ENCODE results near the gene COQ5. TPM values are rescaled to one million over a fixed set of nuclear protein-coding genes. Genes with fewer than 3 reads are reported as not detected.
"Not testable (repeated sequence)": the region's sequence is repeated elsewhere in the genome, so short reads cannot be mapped to it uniquely, and the experiment has no call there.

COQ5 gene
- total RNA-seq, 2 experiments from 2014 or later, result 28.6 to 30.6 TPM

GRCh38 chr12:120539303-120539702, 10.3 kb upstream of the COQ5 start:
- POLR2A ChIA-PET, result interaction anchor here (0.9 to 2.4 kb wide), 4 partner anchors 10 to 247 kb away, joined by 3 to 12 read pairs (median 6); partner anchors contain the start of genes COQ5, POP5, RNU4-1 and RNU4-2
- CTCF ChIA-PET, result interaction anchor here (1.2 to 2.6 kb wide), 4 partner anchors 43 to 89 kb away, joined by 3 to 11 read pairs (median 6); partner anchors contain the start of gene SRSF9
- Mint-ChIP-seq H3K9me3 (ENCODE audit: insufficient read depth) (no peaks in the 10 kb centered on the region), H3K27me3 (ENCODE audit: low read depth) (no peaks in the 10 kb centered on the region), H3K4me1 (ENCODE audit: low read depth) (peaks cover 53% of the 10 kb centered on the region), H3K36me3 (ENCODE audit: low read depth) (peaks cover 58% of the 10 kb centered on the region), H3K27ac (peak overlapping the region; percentile 80), H3K4me3 (peak overlapping the region; percentile 88)
- ATAC-seq (no peak), DNase-seq (no peak)

GRCh38 chr12:120538281-120539156, 9.6 kb upstream of the COQ5 start:
- ChIA-PET POLR2A (interaction anchor here (0.7 to 2.4 kb wide), 8 partner anchors 9 to 759 kb away, joined by 3 to 12 read pairs (median 5); partner anchors contain the start of genes COQ5, POP5, RNU4-1 and RNU4-2), CTCF (interaction anchor here (0.9 to 2.6 kb wide), 8 partner anchors 14 to 111 kb away, joined by 3 to 11 read pairs (median 4); partner anchors contain the start of genes POP5 and SRSF9)
- peak overlapping the region; percentile 80 for H3K27ac Mint-ChIP-seq
- peaks cover 58% of the 10 kb centered on the region for H3K36me3 Mint-ChIP-seq (ENCODE audit: low read depth)
- H3K4me1 Mint-ChIP-seq (ENCODE audit: low read depth), result peaks cover 55% of the 10 kb centered on the region
- peak overlapping the region; percentile 88 for H3K4me3 Mint-ChIP-seq
- no peak for DNase-seq
- no peaks in the 10 kb centered on the region for H3K27me3 Mint-ChIP-seq (ENCODE audit: low read depth)
- ATAC-seq, result no peak
- no peaks in the 10 kb centered on the region for H3K9me3 Mint-ChIP-seq (ENCODE audit: insufficient read depth)

DNA sequence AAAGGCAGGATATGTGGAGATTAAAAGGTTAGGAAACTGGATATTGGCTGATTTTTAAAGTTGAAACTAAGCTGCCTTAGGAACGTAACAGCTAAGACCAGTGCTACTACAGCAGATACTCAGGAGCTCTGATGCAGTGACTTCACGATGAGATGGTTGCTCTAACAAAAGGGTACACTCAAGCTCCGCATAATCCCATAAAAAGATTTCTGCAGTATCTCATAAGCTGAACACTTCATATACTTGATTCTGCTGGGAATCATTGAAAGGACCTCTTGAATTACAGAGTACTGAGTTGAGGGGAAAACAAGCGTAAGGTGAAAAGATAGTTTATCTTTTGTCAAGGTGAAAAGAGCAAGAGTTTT, 8.9 kb upstream of the COQ5 start:
- Mint-ChIP-seq H3K9me3 (ENCODE audit: insufficient read depth) (no peaks in the 10 kb centered on the region), H3K4me3 (peak overlapping the region; percentile 88), H3K36me3 (ENCODE audit: low read depth) (peaks cover 55% of the 10 kb centered on the region), H3K4me1 (ENCODE audit: low read depth) (peaks cover 58% of the 10 kb centered on the region), H3K27me3 (ENCODE audit: low read depth) (no peaks in the 10 kb centered on the region), H3K27ac (peak overlapping the region; percentile 80)
- POLR2A ChIA-PET, result interaction anchor here (0.7 to 2.4 kb wide), 6 partner anchors 9 to 760 kb away, joined by 3 to 12 read pairs (median 6); partner anchors contain the start of genes COQ5, RNU4-1 and RNU4-2
- CTCF ChIA-PET, result interaction anchor here (0.9 to 2.6 kb wide), 7 partner anchors 14 to 111 kb away, joined by 3 to 11 read pairs (median 4); partner anchors contain the start of genes POP5 and SRSF9
- DNase-seq (no peak), ATAC-seq (no peak)

- DNase-seq (peak; percentile 56), ATAC-seq (peak; percentile 39)
- Mint-ChIP-seq H3K4me1 (ENCODE audit: low read depth) (peaks cover 61% of the 10 kb centered on the region), H3K27ac (peak overlapping the region; percentile 52), H3K4me3 (peak overlapping the region; percentile 88), H3K36me3 (ENCODE audit: low read depth) (peaks cover 53% of the 10 kb centered on the region), H3K9me3 (ENCODE audit: insufficient read depth) (no peaks in the 10 kb centered on the region), H3K27me3 (ENCODE audit: low read depth) (no peaks in the 10 kb centered on the region)
- ChIA-PET CTCF (interaction anchor here (1.0 to 1.6 kb wide), 2 partner anchors 47 to 73 kb away, joined by 4 to 5 read pairs; no protein-coding TSS in a partner anchor), POLR2A (interaction anchor here (1.1 to 2.3 kb wide), 5 partner anchors 34 to 335 kb away, joined by 3 to 8 read pairs (median 4); partner anchors contain the start of genes RNU4-1 and RPLP0)
These were observed 7.3 kb upstream of the COQ5 start for GRCh38 chr12:120536064-120536791.

DNA sequence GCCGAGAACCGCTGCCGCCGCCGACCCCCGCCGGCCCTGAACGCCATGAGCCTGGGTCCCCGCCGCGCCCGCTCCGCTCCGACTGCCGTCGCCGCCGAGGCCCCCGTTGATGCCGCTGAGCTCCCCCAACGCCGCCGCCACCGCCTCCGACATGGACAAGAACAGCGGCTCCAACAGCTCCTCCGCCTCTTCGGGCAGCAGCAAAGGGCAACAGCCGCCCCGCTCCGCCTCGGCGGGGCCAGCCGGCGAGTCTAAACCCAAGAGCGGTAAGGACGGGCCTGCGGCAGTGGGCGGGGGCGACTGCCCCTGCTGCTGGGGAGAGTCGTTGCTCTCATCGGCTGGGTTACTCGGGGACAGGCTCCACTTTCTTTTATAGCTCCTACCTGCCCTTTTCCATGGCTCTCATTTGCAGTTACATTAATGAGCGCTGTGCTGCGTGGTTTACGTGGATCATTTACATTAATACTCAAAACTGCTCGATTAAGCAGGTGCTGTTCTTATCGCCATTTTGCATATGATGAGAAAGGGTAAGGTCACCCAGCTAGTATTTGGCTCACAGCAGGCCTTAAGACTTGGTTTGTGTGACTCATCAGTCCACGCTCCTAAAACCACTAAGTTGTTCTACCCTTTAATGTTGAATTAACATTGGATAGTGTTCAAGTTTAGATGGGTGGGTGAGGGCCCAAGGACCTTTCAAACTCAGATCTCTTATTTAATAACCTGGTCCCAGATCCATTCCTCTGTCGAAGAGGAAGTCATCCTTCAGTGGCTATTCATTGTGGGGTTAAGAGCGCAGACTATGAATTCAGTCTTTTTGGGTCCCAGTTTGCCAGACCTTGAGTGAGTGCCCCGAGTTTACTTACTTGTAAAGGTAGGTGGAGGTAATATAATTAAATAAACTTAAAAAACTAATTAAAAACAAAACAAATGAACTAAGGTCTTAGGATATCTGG, 6.0 kb upstream of the COQ5 start:
- POLR2A ChIA-PET, result interaction anchor here (0.6 to 2.3 kb wide), 10 partner anchors 8 to 551 kb away, joined by 3 to 8 read pairs (median 4); partner anchors contain the start of genes POP5, RNU4-1 and RNU4-2
- Mint-ChIP-seq H3K9me3 (ENCODE audit: insufficient read depth) (no peaks in the 10 kb centered on the region), H3K27ac (peak overlapping the region; percentile 87), H3K4me3 (peak overlapping the region; percentile 88), H3K36me3 (ENCODE audit: low read depth) (peaks cover 43% of the 10 kb centered on the region), H3K4me1 (ENCODE audit: low read depth) (peaks cover 52% of the 10 kb centered on the region), H3K27me3 (ENCODE audit: low read depth) (no peaks in the 10 kb centered on the region)
- CTCF ChIA-PET, result interaction anchor here (0.5 to 1.6 kb wide), 5 partner anchors 46 to 429 kb away, joined by 3 to 11 read pairs (median 4); partner anchors contain the start of genes POP5 and SRSF9
- ATAC-seq, result peak; percentile 57
- DNase-seq, result peak; percentile 55

GRCh38 chr12:120534203-120534702, 5.3 kb upstream of the COQ5 start, which contains the start of gene RNF10:
TSS of gene RNF10 (plus strand) at chr12:120534356. CDS start at chr12:120534812, 456 bp downstream.
- peak; percentile 83 for DNase-seq
- H3K4me1 Mint-ChIP-seq (ENCODE audit: low read depth), result peaks cover 52% of the 10 kb centered on the region
- peak within 1 kb of the TSS; percentile 88 for H3K4me3 Mint-ChIP-seq
- H3K9me3 Mint-ChIP-seq (ENCODE audit: insufficient read depth), result no peaks in the 10 kb centered on the region
- H3K27me3 Mint-ChIP-seq (ENCODE audit: low read depth), result no peaks in the 10 kb centered on the region
- peak; percentile 75 for ATAC-seq
- H3K36me3 Mint-ChIP-seq (ENCODE audit: low read depth), result peaks cover 37% of the 10 kb centered on the region
- CTCF ChIA-PET, result interaction anchor here (0.5 to 1.5 kb wide), 3 partner anchors 48 to 430 kb away, joined by 3 to 11 read pairs (median 3); partner anchors contain the start of gene SRSF9
- POLR2A ChIA-PET, result interaction anchor here (0.6 to 1.6 kb wide), 7 partner anchors 9 to 552 kb away, joined by 3 to 6 read pairs (median 4); partner anchors contain the start of genes POP5, RNU4-1 and RNU4-2
- peak within 1 kb of the TSS; percentile 87 for H3K27ac Mint-ChIP-seq

- Mint-ChIP-seq H3K4me1 (ENCODE audit: low read depth) (peaks cover 41% of the 10 kb centered on the region), H3K27me3 (ENCODE audit: low read depth) (no peaks in the 10 kb centered on the region), H3K9me3 (ENCODE audit: insufficient read depth) (no peaks in the 10 kb centered on the region), H3K27ac (peak overlapping the region; percentile 62), H3K36me3 (ENCODE audit: low read depth) (peaks cover 26% of the 10 kb centered on the region), H3K4me3 (no peak overlapping the region)
- no peak for DNase-seq
- CTCF ChIA-PET, result interaction anchor here (1.1 kb wide), 1 partner anchor 50 kb away, joined by 4 read pairs; no protein-coding TSS in a partner anchor
- ATAC-seq, result no peak
- POLR2A ChIA-PET, result no interaction called here
These were observed 3.8 kb upstream of the COQ5 start for GRCh38 chr12:120532701-120533238.

- POLR2A ChIA-PET; ATAC-seq; DNase-seq; H3K27me3 Mint-ChIP-seq (ENCODE audit: low read depth); H3K9me3 Mint-ChIP-seq (ENCODE audit: insufficient read depth); H3K27ac Mint-ChIP-seq: not testable (repeated sequence)
- CTCF ChIA-PET, result interaction anchor here (1.4 kb wide), 1 partner anchor 38 kb away, joined by 4 read pairs; no protein-coding TSS in a partner anchor
- H3K4me1 Mint-ChIP-seq (ENCODE audit: low read depth), result peaks cover 22% of the 10 kb centered on the region
- peaks cover 11% of the 10 kb centered on the region for H3K36me3 Mint-ChIP-seq (ENCODE audit: low read depth)
- H3K4me3 Mint-ChIP-seq, result peak overlapping the region; percentile 100
These were observed 1.4 kb upstream of the COQ5 start for GRCh38 chr12:120530418-120530761.

- H3K27ac Mint-ChIP-seq, result peak overlapping the region; percentile 99
- peak overlapping the region; percentile 100 for H3K4me3 Mint-ChIP-seq
- peaks cover 22% of the 10 kb centered on the region for H3K4me1 Mint-ChIP-seq (ENCODE audit: low read depth)
- POLR2A ChIA-PET, result interaction anchor here (0.7 to 1.7 kb wide), 2 partner anchors 9 to 34 kb away, joined by 3 to 8 read pairs; partner anchors contain the start of gene DYNLL1
- ATAC-seq (no peak), DNase-seq (no peak)
- CTCF ChIA-PET, result interaction anchor here (0.7 to 1.7 kb wide), 5 partner anchors 13 to 117 kb away, joined by 3 to 7 read pairs (median 4); partner anchors contain the start of genes POP5 and SRSF9
- H3K36me3 Mint-ChIP-seq (ENCODE audit: low read depth), result peaks cover 7% of the 10 kb centered on the region
- no peaks in the 10 kb centered on the region for H3K27me3 Mint-ChIP-seq (ENCODE audit: low read depth)
- no peaks in the 10 kb centered on the region for H3K9me3 Mint-ChIP-seq (ENCODE audit: insufficient read depth)
These were observed 871 bp upstream of the COQ5 start for GRCh38 chr12:120529641-120530417.
